SU-DHL-6 (cell line): ENCODE measurements around the gene PPP3CA.

Source experiments
- H2AFZ ChIP-seq: fragments of 200-600 bp; sonication (generic); 2 replicates; pipeline ENCODE4 v1.6.1; 2014; ENCODE audit warnings: low read depth, mild to moderate bottlenecking, moderate library complexity, mixed read lengths, antibody characterized with exemption, low read length; ENCODE audit not compliant: severe bottlenecking
- H3F3A ChIP-seq: fragments of 200-600 bp; shearing (Covaris generic); 2 replicates; pipeline ENCODE4 v1.6.0; 2016; ENCODE audit warnings: antibody characterized with exemption, mild to moderate bottlenecking; ENCODE audit not compliant: insufficient read depth
- H3K27ac ChIP-seq: fragments of 200-600 bp; sonication (generic); 2 replicates; pipeline ENCODE4 v1.5.1; 2016; ENCODE audit warnings: low read depth, mild to moderate bottlenecking, low read length, moderate library complexity, mixed read lengths
- H3K27me3 ChIP-seq: fragments of 200-600 bp; sonication (generic), shearing (Covaris generic); 2 replicates; pipeline ENCODE4 v1.6.0; 2014; ENCODE audit warnings: mild to moderate bottlenecking, low read length
- H3K36me3 ChIP-seq: fragments of 200-600 bp; sonication (generic); 2 replicates; pipeline ENCODE4 v1.6.1; 2014; ENCODE audit warnings: mild to moderate bottlenecking, low read length, mixed read lengths
- H3K4me2 ChIP-seq: fragments of 300-600, 200-600 bp; shearing (Covaris generic), sonication (generic); 2 replicates; pipeline ENCODE4 v1.6.0; 2014; ENCODE audit warnings: low read length, low read depth, mild to moderate bottlenecking; ENCODE audit not compliant: poor library complexity, severe bottlenecking
- H3K4me3 ChIP-seq: fragments of 200-600 bp; sonication (generic); 2 replicates; pipeline ENCODE4 v1.5.1; 2014; ENCODE audit warnings: antibody characterized with exemption, low read length, mild to moderate bottlenecking, mixed read lengths; ENCODE audit not compliant: insufficient read depth, poor library complexity, severe bottlenecking
- H3K79me2 ChIP-seq: fragments of 200-600 bp; sonication (generic); 2 replicates; pipeline ENCODE4 v1.6.1; 2014; ENCODE audit warnings: mild to moderate bottlenecking, low read length, moderate library complexity; ENCODE audit not compliant: insufficient read depth
- H3K9ac ChIP-seq: fragments of 200-600 bp; sonication (generic); 2 replicates; pipeline ENCODE4 v1.7.0; 2014; ENCODE audit warnings: mild to moderate bottlenecking, low read length
- H3K9me2 ChIP-seq: fragments of 200-600 bp; sonication (generic); replicated peaks from 2 replicates; pipeline ENCODE4 v1.6.1; 2014; ENCODE audit warnings: low read length; ENCODE audit not compliant: insufficient read depth
- H3K9me3 ChIP-seq: fragments of 200-600 bp; sonication (generic); 2 replicates; pipeline ENCODE4 v1.6.1; 2014; ENCODE audit warnings: low read length, mixed read lengths; ENCODE audit not compliant: insufficient read depth
- H4K20me1 ChIP-seq: fragments of 200-600 bp; sonication (generic); 2 replicates; pipeline ENCODE4 v1.6.1; 2014; ENCODE audit warnings: low read depth, mild to moderate bottlenecking, antibody characterized with exemption, low read length, moderate library complexity, mixed read lengths
- CTCF ChIP-seq: fragments of 200-600 bp; sonication (generic); IDR thresholded peaks from one replicate; pipeline ENCODE4 v1.5.1; 2017; ENCODE audit warnings: antibody characterized with exemption, mild to moderate bottlenecking, low read length, moderate library complexity; ENCODE audit not compliant: insufficient read depth, poor library complexity, severe bottlenecking
- EZH2phosphoT487 ChIP-seq: fragments of 200-600 bp; sonication (generic), shearing (Covaris generic); conservative IDR thresholded peaks from 2 replicates; pipeline ENCODE4 v1.6.1; 2018; ENCODE audit warnings: mild to moderate bottlenecking, antibody characterized with exemption, low read length, moderate library complexity, mixed read lengths

PPP3CA gene

GRCh38 chr4:100989401-100989800 lies 357.9 kb downstream of the PPP3CA start:
- Histone ChIP-seq H3K36me3 (no peaks in the 10 kb centered on the region), H4K20me1 (no peaks in the 10 kb centered on the region), H3K4me2 (no peak overlapping the region), H3K9me3 (no peaks in the 10 kb centered on the region), H3K4me3 (no peak overlapping the region), H3K9me2 (no peaks in the 10 kb centered on the region), H3K9ac (no peak overlapping the region), H3K27me3 (no peaks in the 10 kb centered on the region), H3K27ac (no peak overlapping the region), H3K79me2 (no peaks in the 10 kb centered on the region), H2AFZ (no peak overlapping the region), H3F3A (no peaks in the 10 kb centered on the region)
- TF ChIP-seq CTCF: no peak
- TF ChIP-seq EZH2phosphoT487: no peak

GRCh38 chr4:100988876-100989275 lies 358.4 kb downstream of the PPP3CA start:
- H3K9me3 ChIP-seq: no peaks in the 10 kb centered on the region
- H3K9me2 ChIP-seq: no peaks in the 10 kb centered on the region
- H3F3A ChIP-seq: no peaks in the 10 kb centered on the region
- H4K20me1 ChIP-seq: no peaks in the 10 kb centered on the region
- no peak overlapping the region for H2AFZ ChIP-seq
- no peaks in the 10 kb centered on the region for H3K79me2 ChIP-seq
- H3K9ac ChIP-seq: no peak overlapping the region
- H3K4me3 ChIP-seq: no peak overlapping the region
- no peaks in the 10 kb centered on the region for H3K27me3 ChIP-seq
- H3K4me2 ChIP-seq: no peak overlapping the region
- no peak overlapping the region for H3K27ac ChIP-seq
- TF ChIP-seq EZH2phosphoT487 (no peak), CTCF (no peak)
- H3K36me3 ChIP-seq: no peaks in the 10 kb centered on the region

- Histone ChIP-seq H3K9me2 (no peaks in the 10 kb centered on the region), H3K27ac (no peak overlapping the region), H3K4me2 (no peak overlapping the region), H3F3A (no peaks in the 10 kb centered on the region), H3K9ac (no peak overlapping the region), H3K79me2 (no peaks in the 10 kb centered on the region), H4K20me1 (no peaks in the 10 kb centered on the region), H2AFZ (no peak overlapping the region), H3K4me3 (no peak overlapping the region), H3K36me3 (no peaks in the 10 kb centered on the region), H3K27me3 (no peaks in the 10 kb centered on the region), H3K9me3 (no peaks in the 10 kb centered on the region)
- TF ChIP-seq CTCF: no peak
- no peak for TF ChIP-seq EZH2phosphoT487
Observed at GRCh38 chr4:100986360-100986868, 360.9 kb downstream of the PPP3CA start.
